GM12801 (cell line): ENCODE data around the gene SUSD1.

ENCODE experiments used
- CTCF ChIP-seq: IDR thresholded peaks from one replicate; pipeline ENCODE4 v1.5.1; 2011; ENCODE audit warnings: control low read depth; ENCODE audit not compliant: insufficient read length; ENCODE audit errors: extremely low read depth

Gene SUSD1

GRCh38 chr9:112184221-112184620 is 9.1 kb upstream of the SUSD1 start:
- TF ChIP-seq CTCF, result no peak

GRCh38 chr9:112180387-112180881 is 5.3 kb upstream of the SUSD1 start:
- no peak for TF ChIP-seq CTCF

GRCh38 chr9:112179816-112180215 is 4.7 kb upstream of the SUSD1 start:
- no peak for TF ChIP-seq CTCF

- no peak for TF ChIP-seq CTCF
These were observed 1.4 kb upstream of the SUSD1 start for GRCh38 chr9:112176524-112176923.

GRCh38 chr9:112175796-112176315 is 759 bp upstream of the SUSD1 start:
- no peak for TF ChIP-seq CTCF

- no peak for TF ChIP-seq CTCF
These were observed 704 bp downstream of the SUSD1 start for GRCh38 chr9:112174222-112174964.

- no peak for TF ChIP-seq CTCF
These were observed 1.4 kb downstream of the SUSD1 start for GRCh38 chr9:112173489-112174221.
